Embryonic facial prominence (tissue), 1 donor: ENCODE results near the gene AKAP1.

Experiments used
- DNase-seq: peaks from one replicate; pipeline ENCODE4 v3.0.0-alpha.2; 2016; ENCODE audit errors: extremely low spot score

AKAP1 gene

GRCh38 chr17:57130708-57131461 lies 45.8 kb downstream of the AKAP1 start:
- DNase-seq, result no peak

DNA sequence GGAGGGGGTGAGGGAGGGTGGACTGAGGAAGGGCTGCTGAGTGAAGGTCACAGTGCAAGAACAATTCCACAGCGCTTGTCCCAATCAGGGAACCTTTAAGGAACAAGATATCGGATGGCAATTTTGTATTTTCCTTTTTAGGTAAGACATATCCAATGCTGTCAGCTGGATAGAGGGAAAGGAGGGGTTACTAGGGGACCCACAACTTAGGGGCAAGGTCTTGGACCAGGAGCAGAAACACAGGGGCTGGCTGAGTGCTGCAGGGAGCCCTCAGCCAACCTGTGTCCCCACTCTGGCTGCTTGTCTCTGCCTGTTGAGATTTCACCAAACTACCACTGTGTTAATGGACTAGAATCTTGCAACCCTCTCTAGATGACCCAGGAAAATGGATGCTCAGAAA lies 47.6 kb downstream of the AKAP1 start:
- DNase-seq, result no peak

- DNase-seq, result no peak
These were observed 48.4 kb downstream of the AKAP1 start for GRCh38 chr17:57133486-57133885.

- DNase-seq, result no peak
These were observed 50.2 kb downstream of the AKAP1 start for GRCh38 chr17:57135026-57135788.

DNA sequence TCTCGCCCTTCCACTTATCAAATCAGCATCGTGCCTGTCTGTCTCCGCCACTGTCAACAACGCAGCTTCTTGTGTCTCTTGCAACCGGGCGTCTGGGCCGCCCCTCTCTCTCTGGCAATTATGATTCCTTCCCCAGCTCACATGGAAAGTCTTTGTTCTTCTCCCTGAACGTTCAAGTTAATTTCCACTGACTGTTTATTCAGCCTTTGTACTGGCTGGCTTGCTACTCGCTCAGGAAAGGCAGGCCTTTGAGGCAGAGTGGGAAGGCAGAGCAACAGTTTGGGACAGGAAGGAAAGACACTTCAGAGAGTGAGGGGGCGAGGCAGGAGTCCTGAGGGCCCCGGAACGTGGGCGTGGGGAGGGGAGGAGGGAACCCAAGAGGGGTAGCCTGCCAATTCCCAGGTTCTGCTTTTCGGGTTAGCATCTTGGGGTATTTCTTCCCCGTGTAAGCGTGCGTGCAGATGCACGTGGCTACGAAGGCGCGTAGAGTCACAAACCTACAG lies 50.8 kb downstream of the AKAP1 start:
- DNase-seq, result no peak

DNA sequence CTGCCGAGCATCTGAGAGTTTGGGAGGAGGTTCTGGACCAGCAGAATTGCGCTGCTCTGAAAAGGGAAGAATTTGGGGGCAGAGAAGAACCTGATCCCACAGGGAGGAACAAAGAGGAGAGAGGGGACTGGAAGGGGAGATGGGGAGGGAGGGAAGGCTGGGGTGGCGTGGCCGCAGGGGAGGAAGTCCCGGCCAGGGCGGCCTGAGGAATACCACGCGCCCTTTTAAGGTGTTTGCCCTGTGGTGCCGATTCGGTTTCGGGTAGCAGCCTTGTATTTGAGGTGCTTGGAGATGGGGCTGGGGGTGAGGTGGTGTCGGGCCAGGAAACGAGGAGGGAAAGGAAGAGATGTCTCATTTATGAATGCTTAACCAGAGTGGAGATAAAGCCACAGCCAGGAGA lies 51.3 kb downstream of the AKAP1 start:
- no peak for DNase-seq

GRCh38 chr17:57138030-57138911 lies 53.2 kb downstream of the AKAP1 start:
- no peak for DNase-seq

- no peak for DNase-seq
These were observed 54.0 kb downstream of the AKAP1 start for GRCh38 chr17:57138956-57139576.

- DNase-seq, result no peak
These were observed 55.3 kb downstream of the AKAP1 start for GRCh38 chr17:57140316-57140715.

- DNase-seq, result no peak
These were observed 57.9 kb downstream of the AKAP1 start for GRCh38 chr17:57142925-57143324.

GRCh38 chr17:57143361-57143760 lies 58.3 kb downstream of the AKAP1 start:
- DNase-seq, result no peak

GRCh38 chr17:57143919-57144318 lies 58.9 kb downstream of the AKAP1 start:
- no peak for DNase-seq

GRCh38 chr17:57144567-57144966 lies 59.5 kb downstream of the AKAP1 start:
- no peak for DNase-seq

DNA sequence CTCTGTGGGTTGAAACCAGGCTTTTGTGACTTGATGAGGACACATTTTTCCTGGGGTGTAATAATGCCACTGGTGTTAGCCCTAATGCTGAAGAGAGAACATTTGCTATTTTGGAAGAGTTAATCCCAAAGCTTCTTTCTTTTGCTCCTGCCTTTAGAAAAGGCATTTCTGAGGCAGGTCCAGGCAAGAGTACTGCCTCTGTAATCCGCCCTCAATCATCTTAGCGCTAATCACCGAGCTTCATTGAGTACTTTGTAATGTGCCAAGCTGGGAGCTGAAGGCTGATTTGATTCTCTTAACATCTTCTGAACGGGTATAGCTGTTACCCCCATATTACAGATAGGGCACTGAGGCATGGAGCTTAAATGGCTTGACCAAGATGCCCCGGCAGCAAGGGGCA lies 60.3 kb downstream of the AKAP1 start:
- DNase-seq, result no peak

DNA sequence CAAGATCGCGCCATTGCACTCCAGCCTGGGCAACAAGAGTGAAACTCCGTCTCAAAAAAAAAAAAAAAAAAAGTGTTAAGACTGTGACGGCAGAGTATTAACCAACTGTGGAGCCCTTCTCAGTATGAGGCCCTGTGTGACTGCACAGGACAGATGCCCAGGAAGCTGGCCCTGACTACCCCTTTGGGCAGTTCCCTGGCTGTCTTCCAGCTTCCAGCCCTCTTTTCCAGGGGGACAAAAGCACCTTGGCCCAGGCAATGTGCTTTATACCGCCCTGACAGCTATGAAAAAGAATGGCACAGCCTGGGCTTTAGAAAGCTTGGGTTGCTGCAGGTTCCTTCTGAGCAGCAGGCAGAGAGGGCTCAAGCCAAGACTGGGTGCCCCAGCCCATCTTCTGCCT lies 61.2 kb downstream of the AKAP1 start:
- no peak for DNase-seq

GRCh38 chr17:57151798-57152197 lies 66.8 kb downstream of the AKAP1 start:
- DNase-seq, result no peak

DNA sequence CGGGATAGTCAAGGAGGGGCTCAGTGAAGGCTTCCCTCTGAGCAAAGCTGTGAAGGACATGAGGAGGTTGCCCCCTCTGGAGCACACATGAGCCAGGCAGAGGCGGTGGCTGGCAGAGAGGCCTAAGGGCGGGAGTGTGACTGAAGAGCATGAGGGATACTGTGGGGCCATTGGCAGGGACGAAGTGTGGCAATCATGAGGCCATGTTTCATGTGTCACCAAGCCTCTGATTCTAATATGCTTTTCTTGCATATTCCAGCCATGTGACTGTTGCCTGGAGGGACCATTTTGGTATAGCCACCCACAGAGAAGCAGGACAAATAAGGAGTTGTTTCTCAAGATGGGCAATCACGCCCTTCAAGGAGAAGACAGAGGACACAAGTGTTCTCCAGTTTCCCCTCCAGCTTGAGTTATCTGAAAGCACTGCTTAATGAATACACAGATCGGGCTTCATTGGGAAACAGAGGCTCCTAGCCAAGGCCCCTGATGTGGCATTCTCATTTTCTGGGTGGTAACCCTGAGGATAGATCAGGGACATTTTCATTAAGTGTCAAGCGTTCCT lies 68.0 kb downstream of the AKAP1 start:
- no peak for DNase-seq

GRCh38 chr17:57154921-57155320 lies 69.9 kb downstream of the AKAP1 start:
- DNase-seq, result no peak

DNA sequence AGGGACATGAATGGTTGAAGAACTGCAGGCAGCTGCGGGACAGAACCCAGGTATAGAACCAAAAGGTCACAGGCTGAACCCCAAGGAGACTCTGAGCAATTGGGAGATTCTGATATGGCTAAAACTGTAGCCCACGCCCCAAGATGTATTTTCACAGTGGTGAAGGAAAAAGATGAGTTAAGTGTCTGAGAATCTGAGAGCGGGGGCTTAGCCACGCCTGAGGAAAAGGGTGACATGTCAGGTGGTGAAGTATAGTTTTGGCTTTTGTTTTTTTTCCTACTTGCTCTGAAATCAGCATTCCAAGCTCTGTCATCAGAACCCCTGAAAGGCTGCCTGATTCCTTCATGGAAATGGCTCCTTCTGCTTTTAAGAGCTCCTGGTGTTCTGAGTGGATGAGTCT lies 73.3 kb downstream of the AKAP1 start:
- DNase-seq, result no peak

DNA sequence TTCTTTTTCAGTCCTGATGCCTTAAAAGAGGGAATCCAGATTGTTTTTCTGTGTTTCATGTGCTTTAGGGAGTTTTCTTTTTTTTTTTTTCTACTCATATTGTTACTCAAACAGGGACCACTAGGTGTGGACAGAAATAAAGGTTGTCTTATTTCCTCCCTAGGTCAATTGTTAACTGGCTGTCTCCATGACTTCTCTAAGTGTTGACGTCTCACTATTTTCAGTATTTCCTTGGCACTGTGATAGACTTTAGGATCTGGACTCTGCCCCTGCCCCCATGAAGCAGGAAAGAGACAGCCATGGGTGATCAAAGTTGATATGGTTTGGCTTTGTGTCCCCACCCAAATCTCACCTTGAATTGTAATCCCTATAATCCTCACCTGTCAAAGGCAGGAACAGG lies 73.7 kb downstream of the AKAP1 start:
- DNase-seq, result no peak

DNA sequence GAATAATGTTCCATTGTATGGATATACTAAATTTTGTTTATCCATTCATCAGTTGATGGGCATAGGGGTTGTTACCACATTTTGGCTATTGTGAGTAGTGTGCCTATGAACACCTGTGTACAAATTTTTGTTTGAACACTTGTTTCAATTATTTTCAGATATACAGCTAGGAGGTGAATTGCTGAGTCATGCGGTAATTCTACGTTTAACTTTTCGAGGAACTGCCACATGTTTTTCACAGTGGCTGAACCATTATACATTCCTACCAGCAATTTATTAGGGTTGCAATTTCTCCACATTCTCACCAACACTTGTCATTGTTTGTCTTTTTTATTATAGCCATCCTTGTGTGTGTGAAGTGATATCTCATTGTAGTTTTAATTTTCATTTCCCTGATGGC lies 75.6 kb downstream of the AKAP1 start:
- DNase-seq, result no peak
